ENCODE results near the gene B3GNT8. TPM values are rescaled to one million over a fixed set of nuclear protein-coding genes. Genes with fewer than 3 reads are reported as not detected.

Gene B3GNT8
- total and polyA plus RNA-seq, 9 of the 15 experiments (the other 6 are each of a cell fraction or from before 2014, with no cell fraction given) = 0.11 to 2.9 (median 0.65) TPM; not detected in 2

DNA sequence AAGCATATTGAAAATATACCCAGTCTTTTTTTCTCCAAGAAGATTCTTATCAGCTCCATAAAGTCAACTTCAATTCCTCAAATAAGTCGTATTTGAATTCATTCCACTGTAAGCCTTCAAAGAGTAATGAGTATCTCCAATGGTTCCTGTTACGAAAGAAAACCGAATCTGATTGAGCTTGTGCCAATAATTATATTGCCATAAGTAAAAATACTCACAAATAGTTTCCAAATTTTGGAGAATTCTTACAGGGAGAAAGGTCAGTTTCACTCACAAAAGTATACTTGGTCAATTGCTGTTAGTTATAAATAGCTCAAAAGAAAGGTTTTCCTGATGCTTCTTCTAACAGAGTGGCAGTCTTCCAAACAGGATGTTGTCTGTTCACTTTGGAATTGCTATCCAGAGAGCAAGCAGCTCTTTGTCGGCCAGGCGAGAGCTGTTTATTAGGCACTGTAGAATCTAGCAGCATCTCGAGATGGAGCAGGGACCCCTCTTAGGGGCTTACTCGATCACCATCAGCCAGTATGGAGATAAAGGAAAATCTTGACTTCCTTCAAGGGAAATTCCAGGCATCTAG lies 29.3 kb upstream of the B3GNT8 start:
- FAIRE-seq (no peak), DNase-seq (ENCODE audit: extremely low read depth in 1 of 4, low spot score in 3 of 4) (no peak), ATAC-seq (no peak)
- CTCF ChIA-PET (ENCODE audit: low intra/inter-chr PET ratio) = no interaction called here
- intact Hi-C loops (cut with micrococcal nuclease) = no loop called here
- 1% methylated on average over 7 of the region's 7 CpGs for whole genome bisulfite sequencing (ENCODE audit: insufficient coverage, low coverage, missing lambda C conversion rate)
- Histone ChIP-seq H3K9ac (ENCODE audit: insufficient read depth in 1 of 2, low read depth in 2 of 2, low read length in 2 of 2) (no peak overlapping the region), H3K27me3 (ENCODE audit: control insufficient read depth in 2 of 2, insufficient read depth in 2 of 2, low read length in 2 of 2) (peaks cover 0 to 6% of the 10 kb centered on the region in 2 experiments; a peak in 2 of 5 replicates), H4K20me1 (replicated peaks; ENCODE audit: control insufficient read depth, insufficient read depth, low read length) (no peaks in the 10 kb centered on the region), H3K9me3 (replicated peaks; ENCODE audit: control insufficient read depth, insufficient read depth, low read depth, low read length) (no peaks in the 10 kb centered on the region), H3K4me3 (no peak overlapping the region), H3K79me2 (ENCODE audit: control insufficient read depth, insufficient read depth, low read length) (no peaks in the 10 kb centered on the region), H3K27ac (ENCODE audit: extremely low read depth, low read depth, low read length) (no peak overlapping the region), H2AFZ (ENCODE audit: low read depth, low read length) (no peak overlapping the region), H3K4me1 (replicated peaks in 1 of 2; ENCODE audit: control insufficient read depth in 2 of 2, insufficient read depth in 2 of 2, low read length in 2 of 2) (no peaks in the 10 kb centered on the region; a peak in 1 of 5 replicates), H3K36me3 (ENCODE audit: control insufficient read depth, insufficient read depth, low read length) (no peaks in the 10 kb centered on the region), H3K4me2 (ENCODE audit: insufficient read depth, low read length) (no peak overlapping the region), H3K9me1 (ENCODE audit: control insufficient read depth, insufficient read depth, low read length) (no peaks in the 10 kb centered on the region)
- in situ Hi-C loops (cut with MboI) = no loop called here
- BruUV-seq (replicated peaks) = no TSS peak
- POLR2A ChIA-PET = interaction anchor here (0.6 kb wide), 3 partner anchors 17 to 259 kb away, joined by 3 read pairs; partner anchors contain the start of gene DMAC2
- TF ChIP-seq KDM2B (CRISPR knock-in tag; IDR thresholded peaks at IDR 0.05) (no peak), POLR2AphosphoS5 (IDR thresholded peaks at IDR 0.05; ENCODE audit: control insufficient read depth, insufficient read depth, low read depth, low read length) (no peak), WHSC1 (IDR thresholded peaks at IDR 0.05; ENCODE audit: low read length) (no peak), HNRNPUL1 (IDR thresholded peaks at IDR 0.05; ENCODE audit: low read length) (no peak), ZNF282 (CRISPR knock-in tag; IDR thresholded peaks at IDR 0.05) (no peak), TCFL5 (CRISPR knock-in tag; conservative IDR thresholded peaks at IDR 0.05) (no peak), MEF2A (IDR thresholded peaks at IDR 0.05; ENCODE audit: control insufficient read depth, low read depth, low read length) (no peak), SETDB1 (IDR thresholded peaks at IDR 0.05; ENCODE audit: low read length) (no peak), ZNF274 (IDR thresholded peaks at IDR 0.05; ENCODE audit: borderline replicate concordance, low read depth, low read length) (no peak)
- TF ChIP-seq, protein P1, sequence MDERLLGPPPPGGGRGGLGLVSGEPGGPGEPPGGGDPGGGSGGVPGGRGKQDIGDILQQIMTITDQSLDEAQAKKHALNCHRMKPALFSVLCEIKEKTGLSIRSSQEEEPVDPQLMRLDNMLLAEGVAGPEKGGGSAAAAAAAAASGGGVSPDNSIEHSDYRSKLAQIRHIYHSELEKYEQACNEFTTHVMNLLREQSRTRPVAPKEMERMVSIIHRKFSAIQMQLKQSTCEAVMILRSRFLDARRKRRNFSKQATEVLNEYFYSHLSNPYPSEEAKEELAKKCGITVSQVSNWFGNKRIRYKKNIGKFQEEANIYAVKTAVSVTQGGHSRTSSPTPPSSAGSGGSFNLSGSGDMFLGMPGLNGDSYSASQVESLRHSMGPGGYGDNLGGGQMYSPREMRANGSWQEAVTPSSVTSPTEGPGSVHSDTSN (CRISPR knock-in tag; IDR thresholded peaks at IDR 0.05; ENCODE audit: low read depth) = no peak
- TF ChIP-seq, protein P1 (tag; conservative IDR thresholded peaks at IDR 0.05; ENCODE audit: low read depth) = no peak
- TF ChIP-seq, protein P2, sequence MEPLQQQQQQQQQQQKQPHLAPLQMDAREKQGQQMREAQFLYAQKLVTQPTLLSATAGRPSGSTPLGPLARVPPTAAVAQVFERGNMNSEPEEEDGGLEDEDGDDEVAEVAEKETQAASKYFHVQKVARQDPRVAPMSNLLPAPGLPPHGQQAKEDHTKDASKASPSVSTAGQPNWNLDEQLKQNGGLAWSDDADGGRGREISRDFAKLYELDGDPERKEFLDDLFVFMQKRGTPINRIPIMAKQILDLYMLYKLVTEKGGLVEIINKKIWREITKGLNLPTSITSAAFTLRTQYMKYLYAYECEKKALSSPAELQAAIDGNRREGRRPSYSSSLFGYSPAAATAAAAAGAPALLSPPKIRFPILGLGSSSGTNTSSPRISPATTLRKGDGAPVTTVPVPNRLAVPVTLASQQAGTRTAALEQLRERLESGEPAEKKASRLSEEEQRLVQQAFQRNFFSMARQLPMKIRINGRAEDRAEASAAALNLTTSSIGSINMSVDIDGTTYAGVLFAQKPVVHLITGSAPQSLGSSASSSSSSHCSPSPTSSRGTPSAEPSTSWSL (CRISPR knock-in tag; IDR thresholded peaks at IDR 0.05; ENCODE audit: borderline replicate concordance) = no peak
- TF ChIP-seq, protein P3, sequence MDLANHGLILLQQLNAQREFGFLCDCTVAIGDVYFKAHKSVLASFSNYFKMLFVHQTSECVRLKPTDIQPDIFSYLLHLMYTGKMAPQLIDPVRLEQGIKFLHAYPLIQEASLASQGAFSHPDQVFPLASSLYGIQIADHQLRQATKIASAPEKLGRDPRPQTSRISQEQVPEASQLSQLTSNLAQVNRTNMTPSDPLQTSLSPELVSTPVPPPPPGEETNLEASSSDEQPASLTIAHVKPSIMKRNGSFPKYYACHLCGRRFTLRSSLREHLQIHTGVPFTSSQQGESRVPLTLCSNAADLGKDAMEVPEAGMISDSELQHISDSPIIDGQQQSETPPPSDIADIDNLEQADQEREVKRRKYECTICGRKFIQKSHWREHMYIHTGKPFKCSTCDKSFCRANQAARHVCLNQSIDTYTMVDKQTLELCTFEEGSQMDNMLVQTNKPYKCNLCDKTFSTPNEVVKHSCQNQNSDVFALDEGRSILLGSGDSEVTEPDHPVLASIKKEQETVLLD (IDR thresholded peaks at IDR 0.05) = no peak
- TF ChIP-seq, protein P4, sequence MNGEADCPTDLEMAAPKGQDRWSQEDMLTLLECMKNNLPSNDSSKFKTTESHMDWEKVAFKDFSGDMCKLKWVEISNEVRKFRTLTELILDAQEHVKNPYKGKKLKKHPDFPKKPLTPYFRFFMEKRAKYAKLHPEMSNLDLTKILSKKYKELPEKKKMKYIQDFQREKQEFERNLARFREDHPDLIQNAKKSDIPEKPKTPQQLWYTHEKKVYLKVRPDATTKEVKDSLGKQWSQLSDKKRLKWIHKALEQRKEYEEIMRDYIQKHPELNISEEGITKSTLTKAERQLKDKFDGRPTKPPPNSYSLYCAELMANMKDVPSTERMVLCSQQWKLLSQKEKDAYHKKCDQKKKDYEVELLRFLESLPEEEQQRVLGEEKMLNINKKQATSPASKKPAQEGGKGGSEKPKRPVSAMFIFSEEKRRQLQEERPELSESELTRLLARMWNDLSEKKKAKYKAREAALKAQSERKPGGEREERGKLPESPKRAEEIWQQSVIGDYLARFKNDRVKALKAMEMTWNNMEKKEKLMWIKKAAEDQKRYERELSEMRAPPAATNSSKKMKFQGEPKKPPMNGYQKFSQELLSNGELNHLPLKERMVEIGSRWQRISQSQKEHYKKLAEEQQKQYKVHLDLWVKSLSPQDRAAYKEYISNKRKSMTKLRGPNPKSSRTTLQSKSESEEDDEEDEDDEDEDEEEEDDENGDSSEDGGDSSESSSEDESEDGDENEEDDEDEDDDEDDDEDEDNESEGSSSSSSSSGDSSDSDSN (IDR thresholded peaks at IDR 0.05; ENCODE audit: borderline replicate concordance in 1 of 2, low read depth in 2 of 2, low read length in 2 of 2) = no peak

All from K562 (cell line).